SK-N-SH (cell line): ENCODE measurements around the gene WWOX. TPM values are rescaled to one million over a fixed set of nuclear protein-coding genes. Genes with fewer than 3 reads are reported as not detected.

Experiments used
- CTCF ChIA-PET: fragments of 300-600, 350-600 bp; formaldehyde crosslinking; extraction: SDS; loops from one replicate; lab custom pipeline; 2021; lab: Yijun Ruan, JAX
- POLR2A ChIA-PET: fragments of 350-600 bp; sonication (Branson Sonifier 250); formaldehyde crosslinking; extraction: SDS; loops from one replicate; lab custom pipeline; 2020; ENCODE audit warnings: antibody characterized with exemption, inconsistent platforms; lab: Yijun Ruan, JAX
- DNase-seq: peaks from one replicate; pipeline ENCODE4 v3.0.0; 2012
- H2AFZ ChIP-seq: fragments of 200-600 bp; sonication (generic); 2 replicates; pipeline ENCODE4 v1.8.1; 2016; ENCODE audit warnings: antibody characterized with exemption, mild to moderate bottlenecking, low read depth
- H3F3A ChIP-seq: fragments of 200-600 bp; sonication (generic); replicated peaks from 2 replicates; pipeline ENCODE3; 2016; ENCODE audit warnings: antibody characterized with exemption, mild to moderate bottlenecking; ENCODE audit not compliant: insufficient read depth
- H3K27ac ChIP-seq, 2 experiments: fragments of 200-500 bp in 1 of 2; fragments of 200-600 bp in 1 of 2; sonication (Bioruptor generic) in 1 of 2; sonication (generic), shearing (Covaris generic) in 1 of 2; 2 replicates each; pipeline versions ENCODE4 v1.5.1 to v1.6.1; 2014 to 2016; ENCODE audit warnings: low read depth in 2 of 2, inconsistent platforms in 1 of 2, low read length in 1 of 2, mild to moderate bottlenecking in 1 of 2, mixed read lengths in 1 of 2
- H3K27me3 ChIP-seq: fragments of 200-600 bp; sonication (generic), shearing (Covaris generic); 2 replicates; pipeline ENCODE4 v1.6.1; 2016; ENCODE audit warnings: mixed run types; ENCODE audit not compliant: insufficient read depth
- H3K36me3 ChIP-seq, 2 experiments: fragments of 200-500 bp in 1 of 2; fragments of 200-600 bp in 1 of 2; sonication (Bioruptor generic) in 1 of 2; sonication (generic) in 1 of 2; replicated peaks in 1 of 2; 2 replicates each; pipeline versions ENCODE3 to v1.5.1; 2014 to 2016; ENCODE audit warnings: low read length in 1 of 2, mild to moderate bottlenecking in 1 of 2; ENCODE audit not compliant: insufficient read depth in 2 of 2, control insufficient read depth in 1 of 2
- H3K4me1 ChIP-seq, 2 experiments: fragments of 200-500 bp in 1 of 2; fragments of 200-600 bp in 1 of 2; sonication (Bioruptor generic) in 1 of 2; sonication (generic), shearing (Covaris generic) in 1 of 2; 2 replicates each; pipeline versions ENCODE4 v1.5.1 to v1.6.1; 2014 to 2016; ENCODE audit warnings: low read depth in 1 of 2, low read length in 1 of 2, mixed run types in 1 of 2; ENCODE audit not compliant: insufficient read depth in 2 of 2, control insufficient read depth in 1 of 2
- H3K4me2 ChIP-seq: fragments of 200-600 bp; sonication (generic), shearing (Covaris generic); 2 replicates; pipeline ENCODE4 v1.6.1; 2017; ENCODE audit warnings: mixed run types
- H3K4me3 ChIP-seq, 2 experiments: fragments of 200-500 bp in 1 of 2; fragments of 200-600 bp in 1 of 2; sonication (Bioruptor generic) in 1 of 2; sonication (generic), shearing (Covaris generic) in 1 of 2; 2 replicates each; pipeline versions ENCODE4 v1.5.1 to v1.8.1; 2014 to 2016; ENCODE audit warnings: low read depth in 2 of 2, inconsistent platforms in 1 of 2, low read length in 1 of 2, mild to moderate bottlenecking in 1 of 2, mixed read lengths in 1 of 2, moderate library complexity in 1 of 2
- H3K79me2 ChIP-seq: fragments of 200-600 bp; sonication (generic); 2 replicates; pipeline ENCODE4 v1.8.1; 2017; ENCODE audit warnings: mild to moderate bottlenecking; ENCODE audit not compliant: insufficient read depth
- H3K9ac ChIP-seq: fragments of 200-600 bp; sonication (generic); 2 replicates; pipeline ENCODE4 v1.6.1; 2017; ENCODE audit warnings: mixed run types
- H3K9me2 ChIP-seq: fragments of 200-600 bp; sonication (generic); 2 replicates; pipeline ENCODE4 v1.6.1; 2017; ENCODE audit warnings: mixed run types
- H3K9me3 ChIP-seq: fragments of 200-600 bp; sonication (generic); 2 replicates; pipeline ENCODE4 v1.6.1; 2017; ENCODE audit warnings: mixed run types, mild to moderate bottlenecking, moderate library complexity
- H4K20me1 ChIP-seq: fragments of 200-600 bp; sonication (generic); 2 replicates; pipeline ENCODE4 v1.6.1; 2017; ENCODE audit warnings: mild to moderate bottlenecking, mixed run types; ENCODE audit not compliant: insufficient read depth
- ELF1 ChIP-seq: IDR thresholded peaks from 2 replicates; pipeline ENCODE4 v1.4.0; 2012
- EZH2phosphoT487 ChIP-seq: fragments of 200-600 bp; sonication (generic); IDR thresholded peaks from 2 replicates; pipeline ENCODE4 v1.6.1; 2017; ENCODE audit warnings: low read depth, mixed run types, mild to moderate bottlenecking, antibody characterized with exemption, moderate library complexity, borderline replicate concordance
- FOSL2 ChIP-seq: IDR thresholded peaks from 2 replicates; pipeline ENCODE4 v1.4.0; 2012; ENCODE audit warnings: low read depth, mild to moderate bottlenecking, moderate library complexity, borderline replicate concordance
- GABPA ChIP-seq: IDR thresholded peaks from 2 replicates; pipeline ENCODE4 v1.4.0; 2012; ENCODE audit warnings: low read depth, mild to moderate bottlenecking
- JUND ChIP-seq: IDR thresholded peaks from 2 replicates; pipeline ENCODE4 v1.4.0; 2012
- MEF2A ChIP-seq: IDR thresholded peaks from 2 replicates; pipeline ENCODE4 v1.4.0; 2012; ENCODE audit warnings: low read depth, borderline replicate concordance
- MXI1 ChIP-seq: IDR thresholded peaks from 2 replicates; pipeline ENCODE4 v1.6.1; 2012; ENCODE audit warnings: mild to moderate bottlenecking, low read depth, low read length, improper control_type of control experiment
- PBX3 ChIP-seq: IDR thresholded peaks from 2 replicates; pipeline ENCODE4; 2012
- RCOR1 ChIP-seq: fragments of 150-350 bp; IDR thresholded peaks from 2 replicates; pipeline ENCODE4 v1.6.1; 2017; ENCODE audit warnings: antibody characterized with exemption, low read length
- REST ChIP-seq: IDR thresholded peaks from 2 replicates; pipeline ENCODE4 v1.6.1; 2012; ENCODE audit warnings: mild to moderate bottlenecking, low read depth, low read length, moderate library complexity
- RFX5 ChIP-seq: IDR thresholded peaks from 2 replicates; pipeline ENCODE4 v1.6.1; 2012; ENCODE audit warnings: mild to moderate bottlenecking, improper control_type of control experiment, low read length
- RXRA ChIP-seq: IDR thresholded peaks from 2 replicates; pipeline ENCODE4 v1.4.0; 2012; ENCODE audit warnings: low read depth, mild to moderate bottlenecking, borderline replicate concordance
- SIN3A ChIP-seq: IDR thresholded peaks from 2 replicates; pipeline ENCODE4 v1.6.1; 2012; ENCODE audit warnings: low read depth, mild to moderate bottlenecking, low read length, moderate library complexity, borderline replicate concordance
- SMC3 ChIP-seq: IDR thresholded peaks from 2 replicates; pipeline ENCODE4 v1.6.1; 2012; ENCODE audit warnings: low read depth, low read length, improper control_type of control experiment
- TCF12 ChIP-seq: IDR thresholded peaks from 2 replicates; pipeline ENCODE4 v1.4.0; 2012
- TEAD4 ChIP-seq: IDR thresholded peaks from 2 replicates; pipeline ENCODE4 v1.4.0; 2012; ENCODE audit warnings: mild to moderate bottlenecking, borderline replicate concordance; ENCODE audit not compliant: insufficient read depth
- YY1 ChIP-seq: IDR thresholded peaks from 2 replicates; pipeline ENCODE4 v1.4.0; 2012; ENCODE audit warnings: low read depth, mild to moderate bottlenecking
- WGBS: methylation state at CpG from one replicate; pipeline ENCODE4 v1.1.6; 2017; ENCODE audit warnings: low lambda C conversion rate; 5-methylcytosine and 5-hydroxymethylcytosine counted together
- polyA plus RNA-seq, 3 experiments: library from polyadenylated mRNA; depleted of rRNA; stranded (reverse); fragments of >200 nt; gene quantifications; 2 replicates each; pipeline ENCODE4 v1.2.3, GENCODE V29; 2012

Gene WWOX
- polyA plus RNA-seq, 1 of the 3 experiments (the other 2 are of a cell fraction) = 10.8 TPM

GRCh38 chr16:79171931-79172705, 1072.7 kb downstream of the WWOX start:
- POLR2A ChIA-PET = no interaction called here
- DNase-seq = peak; percentile 38
- Histone ChIP-seq H4K20me1 (no peaks in the 10 kb centered on the region), H3K27me3 (no peaks in the 10 kb centered on the region), H3K4me1 (peaks cover 0 to 7% of the 10 kb centered on the region in 2 experiments; a peak in 2 of 4 replicates), H3K27ac (no peak overlapping the region), H3K9me2 (no peaks in the 10 kb centered on the region), H3K4me2 (no peak overlapping the region), H3K36me3 (no peaks in the 10 kb centered on the region), H3K9me3 (no peaks in the 10 kb centered on the region), H2AFZ (no peak overlapping the region), H3F3A (no peaks in the 10 kb centered on the region), H3K4me3 (no peak overlapping the region), H3K9ac (no peak overlapping the region), H3K79me2 (no peaks in the 10 kb centered on the region)
- WGBS = 47% methylated on average over 15 of the region's 15 CpGs
- CTCF ChIA-PET = no interaction called here
- TF ChIP-seq MEF2A (no peak), ELF1 (no peak), PBX3 (no peak)

GRCh38 chr16:79172976-79173500, 1073.6 kb downstream of the WWOX start:
- Histone ChIP-seq H3K79me2 (no peaks in the 10 kb centered on the region), H3K9me2 (no peaks in the 10 kb centered on the region), H3K36me3 (no peaks in the 10 kb centered on the region), H3K4me2 (no peak overlapping the region), H3K27ac (no peak overlapping the region), H3F3A (no peaks in the 10 kb centered on the region), H4K20me1 (no peaks in the 10 kb centered on the region), H3K4me3 (no peak overlapping the region), H3K9ac (no peak overlapping the region), H3K4me1 (peaks cover 0 to 7% of the 10 kb centered on the region in 2 experiments; a peak in 2 of 4 replicates), H3K9me3 (no peaks in the 10 kb centered on the region), H2AFZ (no peak overlapping the region), H3K27me3 (no peaks in the 10 kb centered on the region)
- POLR2A ChIA-PET = no interaction called here
- CTCF ChIA-PET = no interaction called here
- whole genome bisulfite sequencing = 27% methylated on average over 4 of the region's 4 CpGs
- DNase-seq = no peak
- TF ChIP-seq MXI1 = no peak
- TF ChIP-seq SIN3A = no peak

- ChIA-PET POLR2A (no interaction called here), CTCF (interaction anchor here (1.0 kb wide), 1 partner anchor 9 kb away, joined by 3 read pairs; no protein-coding TSS in a partner anchor)
- no peak overlapping the region for H3K9ac ChIP-seq
- no peaks in the 10 kb centered on the region for H3K9me3 ChIP-seq
- H3K27ac ChIP-seq = no peak overlapping the region
- no peak for DNase-seq
- H3F3A ChIP-seq = no peaks in the 10 kb centered on the region
- H3K27me3 ChIP-seq = no peaks in the 10 kb centered on the region
- no peaks in the 10 kb centered on the region for H3K9me2 ChIP-seq
- no peaks in the 10 kb centered on the region for H3K36me3 ChIP-seq
- H2AFZ ChIP-seq = no peak overlapping the region
- H3K4me3 ChIP-seq = no peak overlapping the region
- 46% methylated on average over 4 of the region's 4 CpGs for WGBS
- H3K79me2 ChIP-seq = no peaks in the 10 kb centered on the region
- no peaks in the 10 kb centered on the region for H4K20me1 ChIP-seq
- no peak overlapping the region for H3K4me2 ChIP-seq
- peaks cover 0 to 7% of the 10 kb centered on the region in 2 experiments; a peak in 2 of 4 replicates for H3K4me1 ChIP-seq
- no peak for TF ChIP-seq MEF2A
- TF ChIP-seq JUND = no peak
- no peak for TF ChIP-seq FOSL2
- no peak for TF ChIP-seq RFX5
- TF ChIP-seq GABPA = no peak
- no peak for TF ChIP-seq RXRA
- no peak for TF ChIP-seq RCOR1
- no peak for TF ChIP-seq EZH2phosphoT487
- no peak for TF ChIP-seq TEAD4
- no peak for TF ChIP-seq REST
- no peak for TF ChIP-seq SMC3
- TF ChIP-seq MXI1 = no peak
- no peak for TF ChIP-seq YY1
- TF ChIP-seq TCF12 = no peak
Measured at GRCh38 chr16:79173919-79174318, 1074.5 kb downstream of the WWOX start.
